Inflammatory macrophage treated with lipopolysaccharide for 1 hour (primary cell): ENCODE measurements around the gene HEMK1.

Experiments
- DNase-seq, 2 donors: peaks; one replicate each; pipeline ENCODE4 v3.0.0-alpha.2; 2020 to 2022

Gene HEMK1

GRCh38 chr3:50603261-50604109 lies 34.2 kb downstream of the HEMK1 start:
- no peak for DNase-seq

GRCh38 chr3:50604110-50604621 lies 34.8 kb downstream of the HEMK1 start:
- DNase-seq = no peak

DNA sequence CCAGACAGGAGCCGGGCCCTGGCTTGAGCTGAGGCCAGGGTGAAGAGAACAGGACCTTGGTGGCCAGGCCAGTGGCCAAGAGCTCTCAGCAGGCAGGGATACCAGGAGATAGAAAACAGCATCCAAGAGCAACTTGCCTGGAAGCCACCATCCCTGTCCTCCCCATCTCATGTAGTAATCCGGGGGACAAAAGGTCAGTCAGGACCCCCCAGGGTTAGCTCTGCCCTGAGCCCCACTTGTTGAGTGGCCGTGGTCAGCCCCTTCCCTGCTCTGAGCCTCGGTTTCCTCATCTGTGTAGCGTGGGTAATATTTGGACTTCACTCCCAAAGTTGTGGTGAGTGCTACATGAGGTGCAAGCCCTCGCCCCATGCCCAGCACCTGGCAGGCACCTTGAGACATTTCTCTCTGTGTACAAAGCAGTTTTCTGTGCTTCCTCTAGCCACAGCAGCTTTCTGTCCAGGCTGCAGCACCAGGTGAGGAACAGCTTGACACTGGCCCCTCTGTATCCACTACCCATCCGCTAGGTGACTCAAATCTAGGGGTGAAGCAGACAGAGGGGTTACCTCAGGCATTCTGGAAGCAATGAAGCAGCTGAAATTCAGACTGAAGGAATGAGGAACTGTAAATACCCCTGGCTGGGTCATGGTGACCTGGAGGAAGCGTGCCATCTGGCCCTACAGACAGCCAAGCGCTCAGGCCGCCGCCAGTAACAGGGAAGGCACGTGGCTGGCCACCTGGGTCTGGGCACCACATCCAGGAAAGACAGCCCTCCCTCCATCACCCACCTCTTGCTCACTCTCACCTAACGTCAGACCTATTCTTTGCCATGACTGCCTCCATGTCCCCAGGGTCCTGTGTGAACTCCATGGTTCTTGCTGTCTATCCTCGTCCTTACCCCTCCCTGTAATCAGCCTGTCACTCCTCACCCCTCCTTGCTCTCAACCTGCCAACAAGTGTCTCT lies 35.6 kb downstream of the HEMK1 start:
- peak in 1 of 2 donors; percentile 30 for DNase-seq

DNA sequence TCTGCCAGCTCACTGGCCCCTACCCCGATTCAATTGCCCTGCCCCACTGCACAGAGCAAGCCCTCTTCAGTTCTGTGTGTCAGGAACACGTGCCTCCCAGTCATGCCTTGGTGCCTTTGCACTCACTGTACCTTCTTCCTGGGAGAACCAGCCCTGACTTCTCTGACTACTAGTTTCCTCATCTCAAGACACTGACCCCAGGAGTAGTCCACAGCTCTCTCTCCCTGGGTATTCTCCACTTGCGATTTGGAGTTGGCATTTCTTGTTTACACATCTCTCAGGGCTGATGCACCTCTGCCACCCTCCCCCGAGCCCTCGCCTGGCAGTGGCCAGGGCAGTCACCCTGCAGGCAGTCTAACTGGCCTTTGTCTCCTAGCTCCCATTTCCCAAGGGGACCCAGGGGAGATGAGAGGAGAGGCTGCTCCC lies 36.6 kb downstream of the HEMK1 start:
- peak; percentile 33 to 66 for DNase-seq

GRCh38 chr3:50606596-50606995 lies 37.3 kb downstream of the HEMK1 start:
- no peak for DNase-seq

DNA sequence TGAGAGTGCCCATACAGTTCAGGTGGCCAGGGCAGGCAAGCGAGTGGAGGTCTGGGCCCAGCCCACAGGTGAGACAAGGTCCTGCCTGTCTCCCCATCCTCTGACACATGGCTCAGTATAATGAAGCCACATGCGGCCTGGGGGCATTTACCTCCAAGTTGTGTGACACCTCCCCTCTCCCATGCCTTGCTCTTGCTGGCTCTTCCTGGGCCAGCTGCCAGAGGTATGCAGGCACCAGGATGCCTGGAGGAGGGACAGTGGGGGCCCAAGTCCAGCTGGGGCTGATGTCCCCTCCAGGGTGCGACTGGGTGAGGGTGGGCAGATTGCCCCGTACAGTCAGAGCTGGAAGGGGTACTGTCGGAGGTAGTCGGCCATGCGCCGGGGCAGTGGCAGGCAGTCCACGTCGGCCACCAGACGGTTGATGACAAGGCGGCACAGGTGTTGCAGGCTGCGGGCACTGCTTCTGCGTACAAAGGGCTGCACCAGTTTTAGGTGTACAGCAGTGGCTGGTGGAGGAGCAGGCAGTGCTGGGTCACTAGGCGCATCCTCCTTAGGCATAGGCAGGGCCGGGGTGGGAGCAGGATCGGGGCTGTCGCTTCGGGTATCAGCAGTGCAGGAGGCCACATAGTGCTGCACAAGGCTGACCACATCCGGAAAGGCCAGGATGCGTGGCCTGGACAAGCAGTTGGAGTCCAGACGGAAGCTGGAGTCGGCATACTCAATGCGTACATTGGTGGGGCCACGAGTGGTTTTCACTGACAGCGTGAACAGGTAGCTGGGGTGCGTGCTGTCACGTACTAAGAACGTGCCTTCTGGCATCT lies 38.2 kb downstream of the HEMK1 start:
- DNase-seq = no peak

- no peak for DNase-seq
Measured at GRCh38 chr3:50608278-50608677, 39.0 kb downstream of the HEMK1 start.

- DNase-seq = peak in 1 of 2 donors; percentile 47
Measured at GRCh38 chr3:50609071-50609762, 39.9 kb downstream of the HEMK1 start.

- DNase-seq = no peak
Measured at GRCh38 chr3:50609763-50610085, 40.4 kb downstream of the HEMK1 start.

DNA sequence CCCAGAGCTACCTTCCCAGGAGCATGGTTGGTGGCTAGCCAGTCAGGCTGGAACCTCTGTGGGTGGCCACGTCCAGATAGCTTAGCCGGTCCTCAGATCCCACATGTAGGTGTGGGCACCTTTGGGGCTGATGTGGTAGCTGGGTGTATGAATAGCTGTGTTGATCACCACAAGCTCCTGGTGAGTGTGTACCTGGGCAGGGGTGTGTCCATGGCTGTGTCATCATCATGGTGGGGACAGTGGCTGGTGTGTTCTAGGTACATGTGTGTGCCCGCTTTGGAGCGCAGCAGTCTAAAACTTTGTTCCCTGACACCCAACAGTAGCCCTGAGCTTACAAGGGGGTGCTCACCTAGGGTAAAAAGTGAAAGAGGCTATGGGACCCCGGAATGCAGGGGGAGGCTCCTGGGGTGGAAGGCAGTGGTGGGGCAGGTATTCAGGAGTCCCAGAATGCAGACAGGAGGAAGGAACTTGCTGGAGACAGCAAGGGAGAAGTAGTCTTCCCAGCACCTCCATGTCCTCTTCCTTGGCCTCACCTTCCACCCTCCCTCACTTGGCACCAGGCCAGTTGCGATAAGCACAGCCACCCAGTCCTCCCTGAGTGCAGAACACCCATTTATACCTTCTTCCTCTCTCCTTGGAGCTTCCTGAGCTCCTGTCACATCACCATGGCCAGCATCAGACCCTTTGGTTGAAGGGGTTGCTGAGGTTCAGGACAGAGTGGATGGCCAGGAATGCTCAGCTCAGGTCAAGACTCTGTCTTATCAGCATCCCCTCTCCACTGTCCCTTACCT lies 41.1 kb downstream of the HEMK1 start:
- DNase-seq = no peak

GRCh38 chr3:50610992-50611463 lies 41.7 kb downstream of the HEMK1 start:
- DNase-seq = peak in 1 of 2 donors; percentile 48

GRCh38 chr3:50611464-50612233 lies 42.3 kb downstream of the HEMK1 start, which contains the start of gene CISH:
Gene CISH, minus strand, starts transcription at chr3:50611774. Its CDS starts 124 bp downstream, at chr3:50611650.
- peak; percentile 99 to 100 for DNase-seq

GRCh38 chr3:50612234-50612882 lies 43.0 kb downstream of the HEMK1 start:
- DNase-seq = no peak

GRCh38 chr3:50612970-50613846 lies 43.9 kb downstream of the HEMK1 start:
- DNase-seq = no peak

- no peak for DNase-seq
Measured at GRCh38 chr3:50615190-50615589, 45.9 kb downstream of the HEMK1 start.

GRCh38 chr3:50616003-50616769 lies 46.9 kb downstream of the HEMK1 start:
- DNase-seq = peak; percentile 68 to 83

DNA sequence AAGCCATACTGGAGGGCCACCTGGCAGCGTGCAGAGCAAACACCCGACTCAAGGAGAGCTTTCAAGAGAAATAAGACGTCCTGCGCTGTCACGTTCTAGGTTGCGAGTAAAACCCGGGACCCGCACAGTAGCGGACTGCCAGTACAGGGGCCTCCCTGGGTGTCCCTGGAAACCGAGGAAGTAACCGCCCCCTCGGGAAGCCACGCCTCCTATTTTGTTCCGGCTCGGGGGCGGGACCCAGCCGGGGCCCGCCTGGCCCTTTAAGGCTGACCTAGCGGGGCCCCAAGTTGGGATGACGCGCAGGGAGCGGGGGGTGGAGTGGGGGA lies 47.4 kb downstream of the HEMK1 start:
- DNase-seq = peak; percentile 86 to 98
